NB4 (cell line): ENCODE results near the gene SPTA1.

ENCODE experiments used
- CTCF ChIP-seq: IDR thresholded peaks from one replicate; pipeline ENCODE4 v1.5.1; 2012; ENCODE audit warnings: low read depth, low read length
- MAX ChIP-seq: IDR thresholded peaks from 2 replicates; pipeline ENCODE4 v1.6.1; 2011; ENCODE audit warnings: low read depth, low read length
- POLR2A ChIP-seq: IDR thresholded peaks from 2 replicates; pipeline ENCODE4 v1.6.1; 2011; ENCODE audit warnings: mild to moderate bottlenecking; ENCODE audit not compliant: insufficient read length; ENCODE audit errors: extremely low read depth

- TF ChIP-seq POLR2A, result no peak
- no peak for TF ChIP-seq CTCF
- TF ChIP-seq MAX, result no peak
These were observed 114.3 kb downstream of the SPTA1 start for GRCh38 chr1:158572226-158572625.
